Mesothelial cell of epicardium (in vitro differentiated cells): ENCODE measurements around the gene SMC6. TPM values are rescaled to one million over a fixed set of nuclear protein-coding genes. Genes with fewer than 3 reads are reported as not detected.

Source experiments
- DNase-seq, 2 experiments: peaks; one replicate each; pipeline ENCODE4 v3.0.0; 2021; ENCODE audit warnings: low spot score in 2 of 2; ENCODE audit not compliant: unreplicated experiment in 2 of 2
- H3K27ac Mint-ChIP-seq: 2 replicates; pipeline ENCODE4 v1.8.0; 2021; ENCODE audit warnings: mixed read lengths
- H3K27me3 Mint-ChIP-seq: 2 replicates; pipeline ENCODE4 v1.8.0; 2021; ENCODE audit warnings: low read depth, mixed read lengths
- H3K36me3 Mint-ChIP-seq: 2 replicates; pipeline ENCODE4 v1.8.0; 2021; ENCODE audit warnings: mixed read lengths
- H3K4me1 Mint-ChIP-seq: 2 replicates; pipeline ENCODE4 v1.8.0; 2021; ENCODE audit warnings: mixed read lengths
- H3K4me3 Mint-ChIP-seq: 2 replicates; pipeline ENCODE4 v1.8.0; 2021; ENCODE audit warnings: mild to moderate bottlenecking, moderate library complexity, mixed read lengths
- H3K9me3 Mint-ChIP-seq: 2 replicates; pipeline ENCODE4 v1.8.0; 2021; ENCODE audit warnings: mixed read lengths
- CTCF ChIP-seq: fragments of 200-600 bp; sonication (generic); IDR thresholded peaks from one replicate; pipeline ENCODE4 v1.5.0; 2021; ENCODE audit warnings: antibody characterized with exemption; ENCODE audit not compliant: unreplicated experiment
- total RNA-seq: library from RNA; stranded (reverse); gene quantifications from 3 replicates; pipeline ENCODE4 v1.2.1, GENCODE V29; 2021

The SMC6 gene
- total RNA-seq, 1 donor from 2014 or later: 24.7 TPM

- peaks cover 18% of the 10 kb centered on the region for H3K9me3 Mint-ChIP-seq
- no peaks in the 10 kb centered on the region for H3K36me3 Mint-ChIP-seq
- no peaks in the 10 kb centered on the region for H3K27me3 Mint-ChIP-seq
- no peak overlapping the region for H3K27ac Mint-ChIP-seq
- no peak for TF ChIP-seq CTCF
- no peak overlapping the region for H3K4me3 Mint-ChIP-seq
- H3K4me1 Mint-ChIP-seq: peaks cover 6% of the 10 kb centered on the region
- no peak for DNase-seq
Measured at GRCh38 chr2:17627434-17627833, 126.2 kb downstream of the SMC6 start.

DNA sequence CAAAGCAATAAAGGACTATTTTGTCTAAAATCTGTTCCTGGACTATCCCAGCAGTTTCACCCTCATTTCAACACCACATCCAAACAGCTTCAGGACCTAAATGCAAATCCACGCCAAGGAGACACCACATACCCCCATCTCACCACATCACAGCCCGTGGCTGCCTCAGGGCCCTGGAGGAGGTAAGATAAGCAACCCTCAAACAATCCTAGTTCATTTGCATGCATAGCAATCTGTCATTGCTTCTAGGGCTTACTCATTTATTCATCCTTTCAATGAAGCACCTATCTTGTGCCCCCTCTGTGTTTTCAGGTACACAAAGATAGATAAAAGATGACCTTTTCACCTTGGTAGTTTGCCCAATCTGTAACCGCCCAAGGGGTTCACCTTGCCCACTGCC, 126.6 kb downstream of the SMC6 start:
- no peak for DNase-seq
- no peaks in the 10 kb centered on the region for H3K36me3 Mint-ChIP-seq
- no peak overlapping the region for H3K4me3 Mint-ChIP-seq
- H3K27me3 Mint-ChIP-seq: no peaks in the 10 kb centered on the region
- peaks cover 18% of the 10 kb centered on the region for H3K9me3 Mint-ChIP-seq
- H3K4me1 Mint-ChIP-seq: peaks cover 6% of the 10 kb centered on the region
- no peak overlapping the region for H3K27ac Mint-ChIP-seq
- no peak for TF ChIP-seq CTCF

DNA sequence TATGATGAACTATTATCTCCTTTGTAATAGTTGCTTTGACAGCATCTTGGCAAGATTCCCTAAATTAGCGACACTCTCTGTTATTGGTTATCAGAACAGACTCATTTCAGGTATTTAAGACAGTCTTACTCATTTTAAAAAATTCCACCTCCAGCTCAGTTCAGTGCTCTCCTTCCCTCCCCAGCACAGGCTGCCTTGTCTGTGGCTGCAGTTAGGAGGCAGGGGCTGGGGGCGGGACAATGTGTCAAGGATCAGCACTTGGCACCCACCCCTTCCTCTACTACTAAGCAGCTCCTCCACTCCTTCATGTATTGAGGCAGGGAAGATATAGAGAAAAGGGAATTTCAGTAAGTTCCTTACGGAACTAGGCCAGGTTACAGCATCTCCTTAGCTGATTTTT, 128.2 kb downstream of the SMC6 start:
- Mint-ChIP-seq H3K27ac (no peak overlapping the region), H3K27me3 (peaks cover 3% of the 10 kb centered on the region), H3K4me1 (peaks cover 13% of the 10 kb centered on the region), H3K36me3 (no peaks in the 10 kb centered on the region), H3K9me3 (peaks cover 18% of the 10 kb centered on the region), H3K4me3 (no peak overlapping the region)
- no peak for TF ChIP-seq CTCF
- no peak for DNase-seq

DNA sequence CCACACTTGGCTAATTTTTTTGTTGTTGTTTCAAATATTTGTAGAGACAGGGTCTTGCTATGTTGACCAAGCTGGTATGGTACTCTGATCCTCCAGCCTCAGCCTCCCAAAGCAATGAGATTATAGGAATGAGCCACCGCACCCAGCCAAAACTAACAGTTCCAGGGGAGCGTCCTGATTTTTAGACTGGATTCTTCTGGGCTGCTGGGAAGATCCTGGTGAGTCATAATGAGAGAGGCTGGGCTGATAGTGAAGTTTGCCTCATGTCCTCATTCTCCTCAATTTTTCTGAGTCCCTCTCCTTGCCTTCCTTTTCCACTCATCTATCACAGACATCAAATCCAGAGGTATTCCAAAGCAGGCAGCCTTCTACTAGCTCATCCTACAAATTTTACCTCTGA, 131.8 kb downstream of the SMC6 start:
- DNase-seq: no peak
- Mint-ChIP-seq H3K27me3 (peaks cover 3% of the 10 kb centered on the region), H3K4me1 (peaks cover 20% of the 10 kb centered on the region), H3K36me3 (no peaks in the 10 kb centered on the region), H3K27ac (no peak overlapping the region), H3K9me3 (peaks cover 13% of the 10 kb centered on the region), H3K4me3 (no peak overlapping the region)
- no peak for TF ChIP-seq CTCF

DNA sequence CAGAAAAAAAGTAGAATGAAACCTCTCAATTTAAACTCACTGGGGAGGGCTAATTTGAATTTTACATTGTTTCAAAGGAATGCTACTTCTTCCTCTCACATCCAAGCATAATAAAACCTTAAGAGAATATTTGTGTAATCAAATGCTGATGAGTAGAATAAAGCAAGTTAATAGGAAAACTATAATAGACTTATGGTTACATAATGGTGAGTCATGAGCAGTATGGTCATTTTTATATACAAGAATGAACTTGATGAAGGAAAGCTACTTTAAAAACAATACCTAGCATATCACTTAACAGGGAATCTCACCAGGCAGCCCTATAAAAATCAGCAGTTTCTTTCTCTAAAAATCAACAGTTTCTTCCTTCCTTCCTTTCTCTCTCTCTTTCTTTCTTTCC, 132.8 kb downstream of the SMC6 start:
- no peak overlapping the region for H3K27ac Mint-ChIP-seq
- no peaks in the 10 kb centered on the region for H3K36me3 Mint-ChIP-seq
- H3K4me1 Mint-ChIP-seq: peaks cover 20% of the 10 kb centered on the region
- H3K9me3 Mint-ChIP-seq: peaks cover 13% of the 10 kb centered on the region
- TF ChIP-seq CTCF: no peak
- no peak overlapping the region for H3K4me3 Mint-ChIP-seq
- H3K27me3 Mint-ChIP-seq: peaks cover 3% of the 10 kb centered on the region
- no peak for DNase-seq

DNA sequence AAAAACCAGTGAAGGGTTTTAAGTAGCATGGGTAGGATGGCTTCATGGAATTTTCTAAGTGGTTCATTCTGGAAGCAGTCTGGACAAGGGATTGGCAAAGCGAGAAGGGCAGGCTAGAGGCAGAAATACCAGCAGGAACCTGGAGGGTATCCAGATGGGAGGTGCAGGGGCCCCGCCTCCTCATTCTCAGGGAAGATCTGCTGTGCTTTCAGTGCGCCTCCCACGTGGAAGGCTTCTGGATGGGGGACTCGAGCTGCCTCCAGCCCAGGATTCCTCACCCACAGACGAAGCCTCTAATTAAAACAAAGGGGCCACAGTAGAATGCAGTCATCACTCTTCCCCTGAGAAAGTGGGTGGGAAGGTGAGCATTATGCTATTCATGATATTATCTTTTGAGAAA, 133.3 kb downstream of the SMC6 start:
- no peaks in the 10 kb centered on the region for H3K36me3 Mint-ChIP-seq
- no peak overlapping the region for H3K4me3 Mint-ChIP-seq
- peaks cover 3% of the 10 kb centered on the region for H3K27me3 Mint-ChIP-seq
- no peak for TF ChIP-seq CTCF
- peaks cover 13% of the 10 kb centered on the region for H3K9me3 Mint-ChIP-seq
- DNase-seq: no peak
- H3K4me1 Mint-ChIP-seq: peaks cover 17% of the 10 kb centered on the region
- H3K27ac Mint-ChIP-seq: no peak overlapping the region
